T-helper 9 cell (primary cell): Measurements from ENCODE around the gene DNASE1L2.
A peak's percentile ranks its signal among the peaks of the same experiment; 100 is the strongest.

Source experiments
- DNase-seq: peaks from one replicate; pipeline ENCODE4 v3.0.0-alpha.2; 2020

DNASE1L2 gene

DNA sequence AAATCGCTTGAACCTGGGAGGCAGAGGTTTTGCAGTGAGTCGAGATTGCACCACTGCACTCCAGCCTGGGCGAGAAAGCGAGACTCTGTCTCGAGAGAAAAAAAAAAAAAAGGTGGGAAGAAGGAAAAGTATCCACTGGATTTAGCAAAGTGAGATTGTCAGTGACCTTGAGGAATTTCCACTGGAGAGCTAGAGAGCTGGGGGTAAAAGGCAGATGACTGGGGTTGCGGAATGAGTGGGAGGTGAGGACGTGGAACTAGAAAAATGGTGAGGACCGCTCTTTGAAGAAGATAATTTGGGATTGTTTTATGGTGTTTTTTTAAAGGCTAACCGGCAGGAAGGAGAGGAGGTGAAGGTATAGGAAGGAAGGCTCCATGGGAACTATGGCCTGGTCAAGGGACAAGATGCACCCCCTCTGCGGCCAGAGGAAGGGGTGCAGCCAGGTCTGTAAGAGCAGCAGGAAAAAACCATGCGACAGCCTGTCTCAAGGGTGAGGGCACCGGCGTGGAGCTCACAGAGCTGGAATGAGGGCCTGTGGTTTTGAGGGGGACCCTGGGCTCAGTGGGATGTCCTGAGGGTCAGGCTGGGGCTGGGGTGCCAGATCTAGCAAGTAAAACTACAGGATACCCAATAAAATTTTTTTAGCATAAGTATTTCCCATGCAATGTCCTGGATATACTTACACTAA lies 31.7 kb upstream of the DNASE1L2 start:
- DNase-seq: no peak

- DNase-seq: peak; percentile 91
Observed at GRCh38 chr16:2205104-2205966, 30.9 kb upstream of the DNASE1L2 start, which contains the start of gene MLST8. MLST8 (plus strand) TSS chr16:2205454; CDS start chr16:2206086, 632 bp downstream.

- DNase-seq: no peak
Observed at GRCh38 chr16:2205967-2206313, 30.3 kb upstream of the DNASE1L2 start.

- no peak for DNase-seq
Observed at GRCh38 chr16:2206420-2206779, 29.8 kb upstream of the DNASE1L2 start.

- no peak for DNase-seq
Observed at GRCh38 chr16:2206780-2207433, 29.3 kb upstream of the DNASE1L2 start.

DNA sequence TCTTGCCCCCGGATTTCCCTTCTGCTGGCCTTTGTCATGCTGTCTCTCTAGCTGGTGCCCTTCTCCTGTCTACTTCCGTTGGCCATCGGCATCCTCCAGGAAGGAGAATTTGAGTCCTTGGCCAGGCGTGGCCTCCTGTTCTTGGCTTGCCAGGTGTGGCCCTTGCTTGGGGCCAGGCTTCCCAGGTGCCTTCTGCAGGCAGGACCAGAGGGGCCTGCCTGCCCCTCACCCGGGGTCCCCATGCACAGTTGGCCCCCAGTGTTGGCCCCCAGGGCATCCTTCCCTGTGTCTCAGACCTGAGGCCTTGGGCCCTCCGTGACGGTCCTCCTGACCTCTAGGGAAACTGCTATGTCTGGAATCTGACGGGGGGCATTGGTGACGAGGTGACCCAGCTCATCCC lies 28.4 kb upstream of the DNASE1L2 start:
- DNase-seq: no peak

- DNase-seq: no peak
Observed at GRCh38 chr16:2208308-2208707, 27.9 kb upstream of the DNASE1L2 start.

GRCh38 chr16:2208772-2209171 lies 27.5 kb upstream of the DNASE1L2 start:
- no peak for DNase-seq

GRCh38 chr16:2209258-2210008 lies 26.8 kb upstream of the DNASE1L2 start:
- DNase-seq: no peak

DNA sequence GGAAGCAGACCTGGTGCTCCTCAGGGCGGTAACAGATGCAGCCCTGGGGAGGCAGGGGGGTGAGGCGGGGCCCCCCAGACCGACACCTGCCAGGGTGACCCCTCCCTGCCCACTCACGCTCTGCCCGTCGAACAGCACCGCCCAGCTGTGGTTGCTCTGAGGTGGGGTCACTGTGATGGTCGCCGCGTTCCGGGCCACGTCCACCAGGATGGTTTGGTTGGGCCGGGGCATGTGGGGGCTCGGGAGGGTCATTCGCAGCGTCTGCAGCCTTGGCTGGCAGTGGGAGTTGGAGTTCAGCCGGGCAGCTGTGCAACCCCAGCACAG lies 26.3 kb upstream of the DNASE1L2 start:
- DNase-seq: no peak

DNA sequence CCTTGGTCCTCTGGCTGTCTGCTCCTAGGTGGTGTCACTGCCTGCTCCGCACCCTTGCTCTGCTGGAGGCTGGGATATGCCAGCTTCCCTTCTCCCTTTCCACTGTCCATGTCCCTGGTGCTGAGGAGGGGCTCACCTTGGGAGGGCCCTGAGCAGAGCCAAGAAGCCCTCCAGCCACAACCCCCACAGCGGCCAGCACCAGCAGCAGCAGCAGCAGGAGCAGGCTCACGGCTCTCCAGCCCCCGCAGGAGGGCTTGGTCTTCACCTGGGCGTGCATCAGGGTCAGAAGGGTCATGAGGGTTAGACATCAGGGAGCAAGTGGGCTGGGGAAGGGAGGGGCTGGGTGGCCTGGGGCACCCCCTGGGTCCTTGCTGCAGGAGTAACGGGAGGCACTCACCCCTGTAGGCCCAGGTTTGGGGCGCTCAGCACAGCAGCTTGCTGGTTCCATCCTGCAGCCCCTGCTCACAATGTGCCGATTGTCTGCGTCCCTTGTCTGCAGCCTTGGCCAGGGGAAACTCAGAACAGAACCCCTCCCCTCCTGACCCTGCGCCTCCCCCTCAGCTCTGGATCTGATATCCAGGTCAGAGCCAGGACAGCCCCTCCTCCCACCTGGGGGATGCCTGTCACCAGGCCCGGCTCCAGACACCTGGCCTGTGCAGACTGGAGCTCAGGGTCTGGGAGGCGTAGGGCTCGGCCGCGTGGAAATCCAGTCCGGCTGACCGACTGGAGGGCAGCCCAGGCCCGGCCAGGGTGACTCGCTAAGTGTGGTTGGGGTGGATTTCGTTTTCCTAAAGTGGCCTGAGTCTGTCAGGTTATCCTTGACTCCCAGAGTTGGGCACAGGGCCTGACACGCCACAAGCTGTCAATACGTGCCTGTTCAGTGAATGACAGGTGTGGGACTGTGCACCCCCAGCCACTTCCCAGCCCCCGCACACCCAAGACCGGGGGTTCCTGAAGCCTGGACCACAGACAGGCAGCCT lies 25.6 kb upstream of the DNASE1L2 start, which contains the start of gene BRICD5:
Gene BRICD5 (minus strand): TSS at position 478 of the 980 bp plus-strand sequence. CDS start 30 bp downstream, at position 448.
- DNase-seq: no peak

DNA sequence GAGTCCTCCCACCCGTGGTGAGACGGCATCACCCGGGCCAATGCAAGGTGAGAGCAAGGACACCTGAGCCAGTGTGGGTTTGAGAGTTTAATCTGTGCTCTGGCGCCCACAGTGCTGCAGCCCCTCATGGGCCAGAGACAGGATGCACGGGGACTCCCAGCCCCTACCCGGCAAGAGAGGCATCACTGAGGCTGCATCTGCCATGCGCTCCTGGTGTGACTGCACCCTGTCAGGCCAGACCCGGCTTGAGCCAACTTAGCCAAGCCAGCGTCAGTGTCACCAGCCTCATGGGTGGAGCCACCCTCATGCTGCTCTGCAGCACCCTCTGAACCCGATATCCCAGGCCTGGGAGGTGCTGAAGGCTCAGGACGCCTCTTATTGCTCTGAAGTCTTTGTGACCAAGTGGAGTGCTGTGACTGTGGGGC lies 24.3 kb upstream of the DNASE1L2 start:
- DNase-seq: no peak

GRCh38 chr16:2212362-2213324 lies 23.6 kb upstream of the DNASE1L2 start:
- DNase-seq: no peak

GRCh38 chr16:2213817-2214718 lies 22.2 kb upstream of the DNASE1L2 start:
- no peak for DNase-seq

DNA sequence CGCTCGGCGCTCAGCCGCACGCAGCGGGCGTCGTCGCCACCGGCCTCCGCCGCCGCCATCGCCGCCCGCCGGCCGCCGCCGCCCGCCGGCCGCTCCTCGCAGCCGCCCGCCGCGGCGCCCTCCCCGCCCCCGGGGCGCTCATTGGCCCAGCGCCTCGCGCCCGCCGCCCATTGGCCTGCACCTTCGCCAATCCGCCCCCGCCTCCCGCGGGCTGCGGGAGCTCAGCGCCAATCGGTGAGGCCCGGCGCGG lies 21.6 kb upstream of the DNASE1L2 start, which contains the start of gene PGP:
Gene PGP (minus strand): TSS at position 122 of the 250 bp plus-strand sequence. CDS start 63 bp downstream, at position 59.
- no peak for DNase-seq

DNA sequence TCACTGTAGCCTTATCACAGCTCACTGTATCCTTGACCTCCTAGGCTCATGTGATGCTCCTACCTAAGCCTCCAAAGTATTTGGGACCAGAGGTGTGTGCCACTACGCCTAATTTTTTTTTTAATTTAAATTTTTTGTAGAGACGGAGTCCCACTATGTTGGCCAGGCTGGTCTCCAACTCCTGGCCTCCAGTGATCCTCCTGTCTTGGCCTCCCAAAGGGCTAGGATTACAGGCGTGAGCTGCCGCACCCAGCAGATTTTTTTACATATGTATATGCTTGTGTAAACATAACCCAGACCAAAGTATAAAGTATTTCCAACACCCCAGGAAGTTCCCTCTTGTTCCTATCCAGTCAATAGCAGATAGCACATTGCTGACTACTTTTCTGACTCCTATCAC lies 19.9 kb upstream of the DNASE1L2 start:
- DNase-seq: no peak

- peak; percentile 98 for DNase-seq
Observed at GRCh38 chr16:2223221-2223941, 12.9 kb upstream of the DNASE1L2 start, which contains the start of gene E4F1. E4F1 (plus strand) TSS chr16:2223591; CDS start chr16:2223614, 23 bp downstream.

GRCh38 chr16:2223942-2224486 lies 12.2 kb upstream of the DNASE1L2 start:
- DNase-seq: peak; percentile 19
